Skeletal muscle tissue (tissue), 4 donors: ENCODE results near the gene GDPD3. TPM values are rescaled to one million over a fixed set of nuclear protein-coding genes. Genes with fewer than 3 reads are reported as not detected.

ENCODE experiments used
- H3K27ac ChIP-seq: one replicate; pipeline ENCODE4 v1.7.0; 2013; ENCODE audit warnings: mild to moderate bottlenecking, low read depth, low read length, inconsistent platforms
- H3K27me3 ChIP-seq, 3 donors: one replicate each; pipeline ENCODE4 v1.7.0; 2013; ENCODE audit warnings: low read length in 3 of 3; ENCODE audit not compliant: control insufficient read depth in 3 of 3, insufficient read depth in 3 of 3
- H3K36me3 ChIP-seq, 3 donors: one replicate each; pipeline ENCODE4 v1.7.0; 2013; ENCODE audit warnings: low read length in 3 of 3; ENCODE audit not compliant: control insufficient read depth in 3 of 3, insufficient read depth in 3 of 3
- H3K4me1 ChIP-seq, 3 donors: one replicate each; pipeline ENCODE4 v1.7.0; 2013; ENCODE audit warnings: low read length in 3 of 3, mild to moderate bottlenecking in 3 of 3; ENCODE audit not compliant: control insufficient read depth in 3 of 3, insufficient read depth in 3 of 3
- H3K4me3 ChIP-seq, 3 donors: one replicate each; pipeline ENCODE4 v1.7.0; 2013; ENCODE audit warnings: low read length in 3 of 3
- H3K9ac ChIP-seq, 3 donors: one replicate each; pipeline ENCODE4 v1.7.0; 2013; ENCODE audit warnings: low read length in 3 of 3, mild to moderate bottlenecking in 3 of 3, moderate library complexity in 2 of 3, low read depth in 1 of 3
- H3K9me3 ChIP-seq, 3 donors: one replicate each; pipeline ENCODE4 v1.7.0; 2013; ENCODE audit warnings: low read length in 3 of 3; ENCODE audit not compliant: control insufficient read depth in 3 of 3
- total RNA-seq: library from RNA; depleted of rRNA; stranded (reverse); fragments of >200 nt; gene quantifications from one replicate; pipeline ENCODE4 v1.2.3, GENCODE V29; 2014
- donor health status: Osteomylitis.

Gene GDPD3
- total RNA-seq, 1 donor from 2014 or later: 0.52 TPM

DNA sequence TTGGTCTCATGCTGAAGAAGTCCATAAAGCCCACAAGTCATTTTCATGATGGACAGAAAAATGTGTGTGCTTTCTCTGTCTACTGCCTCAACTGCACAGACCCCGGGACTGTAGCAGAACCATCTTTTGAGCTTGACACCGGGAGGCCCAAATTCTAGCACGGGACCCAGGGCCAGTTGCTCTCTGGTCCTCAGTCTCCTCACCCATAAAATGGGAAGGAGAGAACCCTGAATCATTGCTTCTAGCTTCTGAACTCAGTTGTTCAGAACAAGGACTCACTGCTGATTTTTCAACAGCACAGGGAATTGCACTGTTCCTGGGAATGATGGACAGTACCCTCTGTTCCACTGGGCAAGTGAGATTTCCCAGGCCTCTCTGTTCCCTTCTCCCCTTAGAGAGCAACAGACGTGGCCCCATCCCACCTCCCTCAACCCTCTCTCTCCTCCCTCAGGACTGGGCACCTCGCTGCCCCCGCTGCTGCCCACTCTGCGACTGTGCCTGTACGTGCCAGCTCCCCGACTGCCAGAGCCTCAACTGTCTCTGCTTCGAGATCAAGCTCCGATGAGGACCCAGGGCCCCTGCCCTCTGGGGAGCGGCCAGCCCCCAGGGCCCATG, 50.0 kb downstream of the GDPD3 start:
- Histone ChIP-seq H3K27me3 (no peaks in the 10 kb centered on the region), H3K9ac (peak overlapping the region; percentile 95 to 100 (median 98)), H3K4me1 (peaks cover 55 to 72% (median 56%) of the 10 kb centered on the region in 3 donors), H3K9me3 (no peaks in the 10 kb centered on the region), H3K36me3 (peaks cover 21 to 29% (median 26%) of the 10 kb centered on the region in 3 donors), H3K27ac (peak overlapping the region; percentile 99), H3K4me3 (peak overlapping the region; percentile 91 to 99 (median 98))

DNA sequence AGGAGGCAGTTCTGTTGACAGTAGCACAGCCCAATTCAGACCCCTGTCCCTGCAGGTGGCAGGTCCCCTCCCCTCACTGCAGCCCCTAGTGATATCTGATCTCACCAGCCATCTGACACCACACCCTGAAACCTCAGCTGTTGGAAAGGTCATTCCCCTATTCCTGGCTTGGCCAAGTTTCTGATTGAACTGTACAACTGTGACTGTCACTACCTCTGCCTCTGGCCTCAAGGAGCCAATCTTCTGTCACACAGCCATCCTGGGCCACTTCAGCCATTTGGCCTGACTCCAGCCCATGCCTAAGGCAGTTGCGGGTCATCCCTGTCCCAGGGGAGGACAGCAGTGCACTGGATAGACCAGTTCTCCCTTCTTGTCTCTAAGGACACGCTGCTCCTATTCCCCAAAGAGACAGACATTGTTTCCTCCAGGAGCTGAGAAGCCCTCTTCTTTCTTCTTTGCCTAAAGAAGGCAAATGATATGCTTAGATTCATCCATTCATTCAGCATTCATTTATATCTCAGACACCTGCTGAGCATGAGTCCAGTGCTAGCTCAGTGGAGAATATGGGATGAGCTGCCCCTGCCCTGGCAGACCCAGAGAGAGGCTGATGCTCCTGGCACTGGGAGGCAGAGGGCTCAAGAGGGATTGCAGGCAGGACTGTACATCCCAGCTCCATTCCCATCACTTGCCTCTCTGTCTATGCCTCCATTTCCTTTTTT, 52.3 kb downstream of the GDPD3 start:
- Histone ChIP-seq H3K4me3 (peak overlapping the region; percentile 22 to 55 (median 27)), H3K4me1 (peaks cover 40 to 68% (median 40%) of the 10 kb centered on the region in 3 donors)

DNA sequence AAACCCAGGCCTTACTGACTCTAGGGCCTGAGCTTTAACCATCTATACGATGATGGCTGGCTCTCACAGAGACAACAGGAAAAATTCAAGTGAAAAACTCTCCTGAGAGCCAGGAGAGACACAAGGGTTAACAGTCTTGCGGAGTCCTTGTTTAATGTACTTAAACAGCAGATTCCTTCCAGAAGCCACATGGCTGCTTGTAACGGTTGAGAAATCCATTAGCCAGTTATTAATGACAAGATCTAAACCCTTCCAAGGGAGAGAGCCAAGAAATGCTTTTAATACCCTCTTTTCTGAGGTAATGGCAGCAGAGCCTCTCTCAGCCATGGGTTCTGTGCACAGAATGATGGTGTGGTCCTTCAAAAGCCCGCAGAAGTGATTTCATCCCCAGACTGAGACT, 53.0 kb downstream of the GDPD3 start:
- peak overlapping the region; percentile 94 for H3K27ac ChIP-seq
- H3K4me1 ChIP-seq: peaks cover 40 to 68% (median 40%) of the 10 kb centered on the region in 3 donors
- H3K9ac ChIP-seq: peak overlapping the region; percentile 33 to 60 (median 58)
- H3K36me3 ChIP-seq: peaks cover 0 to 5% (median 0%) of the 10 kb centered on the region in 3 donors
- peak overlapping the region in 1 of 3 donors; percentile 55 for H3K4me3 ChIP-seq
- no peaks in the 10 kb centered on the region for H3K27me3 ChIP-seq
- no peaks in the 10 kb centered on the region for H3K9me3 ChIP-seq

More for the DNA sequence above, 52.3 kb downstream of the GDPD3 start:
- peaks cover 1 to 8% (median 4%) of the 10 kb centered on the region in 3 donors for H3K36me3 ChIP-seq
- peak overlapping the region; percentile 58 to 70 (median 60) for H3K9ac ChIP-seq
- H3K27me3 ChIP-seq: no peaks in the 10 kb centered on the region
- H3K27ac ChIP-seq: peak overlapping the region; percentile 94
- no peaks in the 10 kb centered on the region for H3K9me3 ChIP-seq

DNA sequence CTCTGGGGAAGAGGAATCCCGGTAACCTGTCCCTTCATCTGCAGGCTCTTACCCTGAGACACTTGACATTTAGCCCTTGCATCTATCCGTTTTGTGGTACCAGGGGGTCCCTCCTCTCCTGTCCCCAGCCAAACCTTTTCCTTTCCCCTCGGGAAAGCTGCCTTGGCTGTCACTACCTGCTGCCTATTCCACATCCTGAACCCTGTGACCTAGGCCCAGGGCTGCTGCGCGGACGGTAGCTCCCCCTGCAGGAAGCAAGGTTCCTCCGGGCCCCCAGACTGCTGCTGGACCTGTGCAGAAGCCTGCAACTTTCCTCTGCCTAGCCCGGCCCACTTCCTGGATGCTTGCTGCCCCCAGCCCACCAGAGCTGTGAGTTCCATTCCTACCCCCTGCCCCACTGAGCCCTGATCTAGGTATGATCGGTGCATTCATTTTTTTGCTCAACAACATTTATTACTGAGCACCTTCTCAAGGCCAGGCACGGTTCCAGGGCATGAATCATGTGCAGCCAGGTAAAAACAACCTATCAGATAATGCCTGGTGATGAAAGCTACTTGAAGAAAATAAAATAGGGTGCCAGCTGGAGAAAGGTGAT, 58.3 kb downstream of the GDPD3 start:
- no peak overlapping the region for H3K27ac ChIP-seq
- peaks cover 16 to 43% (median 17%) of the 10 kb centered on the region in 3 donors for H3K4me1 ChIP-seq
- H3K4me3 ChIP-seq: no peak overlapping the region
- no peak overlapping the region for H3K9ac ChIP-seq
- H3K36me3 ChIP-seq: no peaks in the 10 kb centered on the region
- no peaks in the 10 kb centered on the region for H3K9me3 ChIP-seq
- no peaks in the 10 kb centered on the region for H3K27me3 ChIP-seq

Other genes starting within 250 kb of the GDPD3 start
- 2.1 TPM for gene SEZ6L2, start 214.0 kb downstream of the GDPD3 start, total RNA-seq
- gene ASPHD1, start 213.0 kb downstream of the GDPD3 start, total RNA-seq: not detected
- gene KCTD13, start 187.3 kb downstream of the GDPD3 start, total RNA-seq: 4.2 TPM
- 35.0 TPM for gene TMEM219, start 151.5 kb downstream of the GDPD3 start, total RNA-seq
- gene TAOK2, start 139.7 kb downstream of the GDPD3 start, total RNA-seq: 35.0 TPM
- gene HIRIP3, start 117.9 kb downstream of the GDPD3 start, total RNA-seq: 9.4 TPM
- 12.5 TPM for gene INO80E, start 117.3 kb downstream of the GDPD3 start, total RNA-seq
- 0.52 TPM for gene DOC2A, start 102.5 kb downstream of the GDPD3 start, total RNA-seq
- not detected for gene C16orf92, start 90.3 kb downstream of the GDPD3 start, total RNA-seq
- 0.52 TPM for gene TLCD3B, start 82.3 kb downstream of the GDPD3 start, total RNA-seq
- 1,497 TPM for gene ALDOA, start 47.8 kb downstream of the GDPD3 start, total RNA-seq
- gene PPP4C, start 37.5 kb downstream of the GDPD3 start, total RNA-seq: 72.0 TPM
- gene TBX6, start 21.6 kb downstream of the GDPD3 start, total RNA-seq: not detected
- 14.1 TPM for gene YPEL3, start 17.3 kb downstream of the GDPD3 start, total RNA-seq
- 14.6 TPM for gene MAPK3, start 9.7 kb upstream of the GDPD3 start, total RNA-seq
- 8.4 TPM for gene CORO1A, start 70.1 kb upstream of the GDPD3 start, total RNA-seq
- 23.5 TPM for gene BOLA2B, start 80.1 kb upstream of the GDPD3 start, total RNA-seq
- gene SLX1A, start 80.3 kb upstream of the GDPD3 start, total RNA-seq: 11.0 TPM
- gene SULT1A3, start 85.7 kb upstream of the GDPD3 start, total RNA-seq: 1.6 TPM
- 3.7 TPM for gene NPIPB13, start 134.9 kb upstream of the GDPD3 start, total RNA-seq
- gene CD2BP2, start 241.8 kb upstream of the GDPD3 start, total RNA-seq: 24.5 TPM